ENCODE data around the gene HIRIP3.

Gene HIRIP3

DNA sequence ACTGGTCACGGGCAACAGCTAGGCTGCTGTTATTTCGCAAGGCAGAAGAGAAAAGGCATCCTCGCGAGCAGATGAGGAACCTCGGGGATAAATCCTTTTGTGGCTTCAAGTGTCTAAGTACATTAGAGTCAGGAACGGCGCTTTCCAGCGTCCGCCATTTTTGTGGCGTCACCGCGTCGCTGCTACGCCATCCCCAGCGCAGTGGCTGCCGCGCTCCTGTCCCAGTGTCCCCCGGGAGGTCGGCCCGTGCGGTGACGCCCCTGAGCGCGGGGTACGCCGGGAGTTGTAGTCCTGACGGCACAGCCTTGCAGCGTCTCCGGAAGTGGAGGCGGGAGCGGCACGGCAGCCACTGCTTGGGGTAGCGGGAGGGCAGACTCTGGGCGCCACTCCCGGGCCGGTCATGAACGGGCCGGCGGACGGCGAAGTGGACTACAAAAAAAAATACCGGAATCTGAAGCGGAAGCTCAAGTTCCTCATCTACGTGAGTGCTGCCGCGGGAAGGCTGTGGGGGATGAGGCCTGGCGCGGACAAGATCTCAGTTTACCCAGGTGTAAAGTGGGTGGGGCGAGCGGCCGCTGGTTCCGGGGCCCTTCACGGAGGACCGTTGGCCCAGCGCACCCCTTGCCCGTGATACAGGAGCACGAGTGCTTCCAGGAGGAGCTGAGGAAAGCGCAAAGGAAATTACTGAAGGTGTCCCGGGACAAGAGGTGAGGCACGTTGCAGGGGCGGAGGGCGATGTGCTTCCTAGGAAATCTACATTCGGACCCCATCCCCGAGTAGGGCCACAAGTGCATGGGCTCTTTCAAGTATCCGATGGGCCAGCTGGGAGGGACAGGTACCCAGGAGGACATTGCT, 721 bp upstream of the HIRIP3 start, which contains the start of gene INO80E:
Gene INO80E, plus strand, starts transcription at position 331 of the 855 bp plus-strand sequence. Its CDS starts 70 bp downstream, at position 401.
- H3K36me3 ChIP-seq (ENCODE audit: control insufficient read depth in 1 of 2, insufficient read depth in 2 of 2, low read depth in 1 of 2, low read length in 2 of 2) = peaks cover 42 to 48% of the 10 kb centered on the region in 2 experiments
- no peak within 1 kb of the TSS for H3K23ac ChIP-seq (ENCODE audit: low read length in 2 of 2)
- no peaks in the 10 kb centered on the region for H3K9me3 ChIP-seq (ENCODE audit: control insufficient read depth, low read length)
- peak within 1 kb of the TSS; percentile 66 for H3K27ac ChIP-seq (ENCODE audit: low read length, poor library complexity, severe bottlenecking)
- peak within 1 kb of the TSS; percentile 74 for H2AFZ ChIP-seq (ENCODE audit: low read depth, low read length)
- no peak within 1 kb of the TSS for H2BK12ac ChIP-seq (ENCODE audit: low read length in 2 of 2)
- H2BK15ac ChIP-seq (ENCODE audit: low read depth, poor library complexity, severe bottlenecking) = peak within 1 kb of the TSS; percentile 53
- H4K91ac ChIP-seq (ENCODE audit: low read length) = peak within 1 kb of the TSS; percentile 30
- peak within 1 kb of the TSS; percentile 35 for H2BK120ac ChIP-seq (ENCODE audit: low read depth, low read length)
- peak; percentile 96 for DNase-seq
- H3K79me1 ChIP-seq (replicated peaks; ENCODE audit: low read length, poor library complexity, severe bottlenecking) = peaks cover 19% of the 10 kb centered on the region
- under 1% methylated on average over 63 of the region's 65 CpGs for WGBS
- H4K8ac ChIP-seq (ENCODE audit: low read length) = peak within 1 kb of the TSS; percentile 94
- H3K27me3 ChIP-seq (ENCODE audit: control insufficient read depth in 1 of 2, insufficient read depth in 1 of 2, low read length in 2 of 2) = no peaks in the 10 kb centered on the region
- H2BK5ac ChIP-seq (ENCODE audit: low read depth, low read length, poor library complexity, severe bottlenecking) = no peak within 1 kb of the TSS
- H3K9ac ChIP-seq (ENCODE audit: low read length) = peak within 1 kb of the TSS; percentile 92
- peaks cover 14% of the 10 kb centered on the region for H3K4me1 ChIP-seq (ENCODE audit: control insufficient read depth, insufficient read depth, low read depth, low read length)
- peak within 1 kb of the TSS; percentile 76 to 98 for H3K4me3 ChIP-seq (ENCODE audit: insufficient read depth in 1 of 2, low read depth in 1 of 2, low read length in 2 of 2)
- H3K4ac ChIP-seq (ENCODE audit: low read depth in 1 of 2, low read length in 2 of 2) = peak within 1 kb of the TSS; percentile 88 to 93
- H3K18ac ChIP-seq (ENCODE audit: low read depth in 1 of 2, low read length in 2 of 2) = peak within 1 kb of the TSS; percentile 79
- H3K14ac ChIP-seq (ENCODE audit: low read length in 2 of 2) = peak within 1 kb of the TSS in 1 of 2 experiments; percentile 29
- no peak within 1 kb of the TSS for H2AK5ac ChIP-seq (ENCODE audit: low read length, severe bottlenecking)
- H3K4me2 ChIP-seq (ENCODE audit: low read length, poor library complexity, severe bottlenecking) = peak within 1 kb of the TSS; percentile 94

DNA sequence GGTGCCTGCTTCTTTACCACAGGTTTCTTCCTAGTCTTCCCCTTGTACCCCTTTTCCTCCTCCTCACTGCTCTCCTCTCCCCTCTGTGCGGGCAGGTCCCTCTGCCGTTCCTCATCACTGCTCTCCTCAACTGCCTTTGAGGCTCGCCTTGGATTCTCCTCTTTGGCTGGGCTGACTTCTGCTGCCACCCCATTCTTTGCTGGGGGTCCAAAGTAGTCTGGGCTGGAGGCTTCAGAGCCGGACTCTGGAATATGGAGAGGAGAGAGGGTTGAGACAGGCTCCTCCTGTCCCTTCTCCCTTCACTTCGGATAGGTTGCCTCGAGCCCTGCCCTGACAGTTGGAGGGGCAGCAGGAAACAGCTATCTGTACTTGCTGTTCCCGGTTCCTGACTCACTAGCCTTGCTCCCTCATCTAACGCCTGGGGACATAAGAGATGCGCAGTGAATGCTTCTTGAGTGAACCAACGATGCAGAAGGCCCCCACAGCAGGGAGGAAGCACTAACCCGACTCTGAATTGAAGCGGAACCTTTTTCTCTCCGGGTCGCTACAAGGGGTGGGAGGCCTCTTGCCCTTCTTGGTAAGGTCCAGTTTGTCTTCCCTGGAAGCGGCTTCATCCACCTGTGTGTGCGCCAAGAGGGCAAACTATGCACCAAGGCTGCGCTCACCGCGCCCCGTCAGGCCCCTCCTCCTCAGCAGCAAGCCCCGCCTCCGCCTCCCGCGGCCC, 655 bp downstream of the HIRIP3 start:
- peak overlapping the region; percentile 94 for H4K8ac ChIP-seq (ENCODE audit: low read length)
- 30% methylated on average over 24 of the region's 24 CpGs for WGBS
- peak overlapping the region; percentile 2 for H3K27ac ChIP-seq (ENCODE audit: low read length, poor library complexity, severe bottlenecking)
- H3K9ac ChIP-seq (ENCODE audit: low read length) = peak overlapping the region; percentile 92
- H2BK12ac ChIP-seq (ENCODE audit: low read length in 2 of 2) = no peak overlapping the region
- H3K4me3 ChIP-seq (ENCODE audit: insufficient read depth in 1 of 2, low read depth in 1 of 2, low read length in 2 of 2) = peak overlapping the region; percentile 76 to 98
- H3K23ac ChIP-seq (ENCODE audit: low read length in 2 of 2) = no peak overlapping the region
- peak overlapping the region; percentile 30 for H4K91ac ChIP-seq (ENCODE audit: low read length)
- no peak overlapping the region for H2BK15ac ChIP-seq (ENCODE audit: low read depth, poor library complexity, severe bottlenecking)
- peak overlapping the region; percentile 40 for H2AFZ ChIP-seq (ENCODE audit: low read depth, low read length)
- H2BK5ac ChIP-seq (ENCODE audit: low read depth, low read length, poor library complexity, severe bottlenecking) = no peak overlapping the region
- peak overlapping the region; percentile 94 for H3K4me2 ChIP-seq (ENCODE audit: low read length, poor library complexity, severe bottlenecking)
- H3K9me3 ChIP-seq (ENCODE audit: control insufficient read depth, low read length) = no peaks in the 10 kb centered on the region
- peaks cover 14% of the 10 kb centered on the region for H3K4me1 ChIP-seq (ENCODE audit: control insufficient read depth, insufficient read depth, low read depth, low read length)
- H3K79me1 ChIP-seq (replicated peaks; ENCODE audit: low read length, poor library complexity, severe bottlenecking) = peaks cover 9% of the 10 kb centered on the region
- no peaks in the 10 kb centered on the region for H3K27me3 ChIP-seq (ENCODE audit: control insufficient read depth in 1 of 2, insufficient read depth in 1 of 2, low read length in 2 of 2)
- peak; percentile 50 for DNase-seq
- no peak overlapping the region for H2BK120ac ChIP-seq (ENCODE audit: low read depth, low read length)
- H3K36me3 ChIP-seq (ENCODE audit: control insufficient read depth in 1 of 2, insufficient read depth in 2 of 2, low read depth in 1 of 2, low read length in 2 of 2) = peaks cover 37 to 54% of the 10 kb centered on the region in 2 experiments
- no peak overlapping the region for H2AK5ac ChIP-seq (ENCODE audit: low read length, severe bottlenecking)
- H3K14ac ChIP-seq (ENCODE audit: low read length in 2 of 2) = peak overlapping the region in 1 of 2 experiments; percentile 3
- peak overlapping the region in 1 of 2 experiments; percentile 66 for H3K4ac ChIP-seq (ENCODE audit: low read depth in 1 of 2, low read length in 2 of 2)
- H3K18ac ChIP-seq (ENCODE audit: low read depth in 1 of 2, low read length in 2 of 2) = peak overlapping the region in 1 of 2 experiments; percentile 22

- H2AK5ac ChIP-seq (ENCODE audit: low read length, severe bottlenecking) = no peak overlapping the region
- no peak overlapping the region for H2BK12ac ChIP-seq (ENCODE audit: low read length in 2 of 2)
- no peak overlapping the region for H2BK120ac ChIP-seq (ENCODE audit: low read depth, low read length)
- no peaks in the 10 kb centered on the region for H3K9me3 ChIP-seq (ENCODE audit: control insufficient read depth, low read length)
- peak overlapping the region; percentile 2 for H3K27ac ChIP-seq (ENCODE audit: low read length, poor library complexity, severe bottlenecking)
- 92% methylated on average over 9 of the region's 9 CpGs for WGBS
- H3K4me3 ChIP-seq (ENCODE audit: insufficient read depth in 1 of 2, low read depth in 1 of 2, low read length in 2 of 2) = peak overlapping the region in 1 of 2 experiments; percentile 98
- no peak for DNase-seq
- no peak overlapping the region for H2AFZ ChIP-seq (ENCODE audit: low read depth, low read length)
- peak overlapping the region; percentile 92 for H3K9ac ChIP-seq (ENCODE audit: low read length)
- no peak overlapping the region for H3K4ac ChIP-seq (ENCODE audit: low read depth in 1 of 2, low read length in 2 of 2)
- H3K14ac ChIP-seq (ENCODE audit: low read length in 2 of 2) = no peak overlapping the region
- H3K4me1 ChIP-seq (ENCODE audit: control insufficient read depth, insufficient read depth, low read depth, low read length) = peaks cover 14% of the 10 kb centered on the region
- no peak overlapping the region for H3K18ac ChIP-seq (ENCODE audit: low read depth in 1 of 2, low read length in 2 of 2)
- no peak overlapping the region for H2BK5ac ChIP-seq (ENCODE audit: low read depth, low read length, poor library complexity, severe bottlenecking)
- H3K36me3 ChIP-seq (ENCODE audit: control insufficient read depth in 1 of 2, insufficient read depth in 2 of 2, low read depth in 1 of 2, low read length in 2 of 2) = peaks cover 43 to 54% of the 10 kb centered on the region in 2 experiments
- no peak overlapping the region for H3K23ac ChIP-seq (ENCODE audit: low read length in 2 of 2)
- no peak overlapping the region for H2BK15ac ChIP-seq (ENCODE audit: low read depth, poor library complexity, severe bottlenecking)
- H4K8ac ChIP-seq (ENCODE audit: low read length) = no peak overlapping the region
- no peaks in the 10 kb centered on the region for H3K27me3 ChIP-seq (ENCODE audit: control insufficient read depth in 1 of 2, insufficient read depth in 1 of 2, low read length in 2 of 2)
- H4K91ac ChIP-seq (ENCODE audit: low read length) = no peak overlapping the region
- no peak overlapping the region for H3K4me2 ChIP-seq (ENCODE audit: low read length, poor library complexity, severe bottlenecking)
- peaks cover 7% of the 10 kb centered on the region for H3K79me1 ChIP-seq (replicated peaks; ENCODE audit: low read length, poor library complexity, severe bottlenecking)
Observed at GRCh38 chr16:29993903-29994599, 1.4 kb downstream of the HIRIP3 start.
